Right atrium auricular region (tissue), 2 donors: ENCODE results near the gene PPP1R27. TPM values are rescaled to one million over a fixed set of nuclear protein-coding genes. Genes with fewer than 3 reads are reported as not detected.

ENCODE experiments used
- DNase-seq: peaks from one replicate; pipeline ENCODE4 v3.0.0-alpha.2; 2019; ENCODE audit warnings: low spot score
- H3K27ac ChIP-seq, 2 donors: fragments of 200-600 bp; sonication (generic); 1 replicate in 1 of 2; 2 replicates in 1 of 2; pipeline ENCODE4 v1.5.1; 2016 to 2019
- H3K27me3 ChIP-seq, 2 donors: fragments of 200-600 bp; sonication (generic); one replicate each; pipeline versions ENCODE4 v1.5.1 to v1.6.0; 2017 to 2019
- H3K36me3 ChIP-seq: fragments of 200-600 bp; sonication (generic); one replicate; pipeline ENCODE4 v1.5.1; 2016
- H3K4me1 ChIP-seq, 2 donors: fragments of 200-600 bp; sonication (generic); one replicate each; pipeline versions ENCODE4 v1.5.1 to v1.6.0; 2017 to 2019
- H3K4me3 ChIP-seq, 2 donors: fragments of 200-600 bp; sonication (generic); 1 replicate in 1 of 2; 2 replicates in 1 of 2; pipeline ENCODE4 v1.5.1; 2017 to 2019; ENCODE audit warnings: mild to moderate bottlenecking in 1 of 2, moderate library complexity in 1 of 2
- H3K9me3 ChIP-seq, 2 donors: fragments of 200-600 bp; sonication (generic); one replicate each; pipeline ENCODE4 v1.5.1; 2019
- CTCF ChIP-seq, 2 donors: fragments of 200-600 bp; sonication (generic); IDR thresholded peaks; one replicate each; pipeline ENCODE4 v1.5.1; 2019; ENCODE audit warnings: antibody characterized with exemption in 2 of 2
- total RNA-seq, 2 donors: library from RNA; depleted of rRNA; stranded (reverse); fragments of >200 nt; gene quantifications; one replicate each; pipeline ENCODE4 v1.1.0, GENCODE V29; 2016

Gene PPP1R27
- not detected for total RNA-seq

GRCh38 chr17:81834831-81835267 is at the start of gene PPP1R27:
Gene PPP1R27 (minus strand): TSS chr17:81835050. CDS start chr17:81834953, 97 bp downstream.
- no peaks in the 10 kb centered on the region for H3K36me3 ChIP-seq
- H3K4me3 ChIP-seq = peak within 1 kb of the TSS; percentile 71 to 87
- TF ChIP-seq CTCF (IDR thresholded peaks at IDR 0.05) = no peak
- no peaks in the 10 kb centered on the region for H3K9me3 ChIP-seq
- H3K27me3 ChIP-seq = no peaks in the 10 kb centered on the region
- DNase-seq = no peak
- peaks cover 0 to 25% of the 10 kb centered on the region in 2 donors for H3K4me1 ChIP-seq
- H3K27ac ChIP-seq = peak within 1 kb of the TSS; percentile 94 to 97

- TF ChIP-seq CTCF (IDR thresholded peaks at IDR 0.05) = no peak
- Histone ChIP-seq H3K36me3 (peaks cover 46% of the 10 kb centered on the region), H3K27me3 (no peaks in the 10 kb centered on the region), H3K27ac (no peak overlapping the region), H3K4me3 (no peak overlapping the region), H3K9me3 (no peaks in the 10 kb centered on the region), H3K4me1 (peaks cover 0 to 8% of the 10 kb centered on the region in 2 donors)
- DNase-seq = no peak
Observed at GRCh38 chr17:81884520-81884919, 49.7 kb upstream of the PPP1R27 start.

- Histone ChIP-seq H3K27ac (no peak overlapping the region), H3K36me3 (peaks cover 13% of the 10 kb centered on the region), H3K9me3 (no peaks in the 10 kb centered on the region), H3K4me1 (no peaks in the 10 kb centered on the region), H3K4me3 (no peak overlapping the region), H3K27me3 (no peaks in the 10 kb centered on the region)
- no peak for DNase-seq
- no peak for TF ChIP-seq CTCF (IDR thresholded peaks at IDR 0.05)
Observed at GRCh38 chr17:81879121-81879520, 44.3 kb upstream of the PPP1R27 start.

- Histone ChIP-seq H3K27ac (no peak overlapping the region), H3K4me1 (no peaks in the 10 kb centered on the region), H3K36me3 (peaks cover 13% of the 10 kb centered on the region), H3K4me3 (no peak overlapping the region), H3K9me3 (no peaks in the 10 kb centered on the region), H3K27me3 (no peaks in the 10 kb centered on the region)
- DNase-seq = no peak
- TF ChIP-seq CTCF (IDR thresholded peaks at IDR 0.05) = no peak
Observed at GRCh38 chr17:81878294-81878693, 43.4 kb upstream of the PPP1R27 start.

GRCh38 chr17:81877569-81877968 is 42.7 kb upstream of the PPP1R27 start:
- H3K36me3 ChIP-seq = peaks cover 13% of the 10 kb centered on the region
- H3K4me3 ChIP-seq = no peak overlapping the region
- H3K27ac ChIP-seq = no peak overlapping the region

More at GRCh38 chr17:81877569-81877968, 42.7 kb upstream of the PPP1R27 start:
- Histone ChIP-seq H3K9me3 (no peaks in the 10 kb centered on the region), H3K4me1 (peaks cover 0 to 3% of the 10 kb centered on the region in 2 donors), H3K27me3 (no peaks in the 10 kb centered on the region)
- TF ChIP-seq CTCF (IDR thresholded peaks at IDR 0.05) = no peak
- no peak for DNase-seq
